Smooth muscle cell of the brain vasculature (primary cell): ENCODE results near the gene MAEA.

Experiments used
- DNase-seq: peaks from one replicate; pipeline ENCODE4 v3.0.0-alpha.2; 2012; ENCODE audit warnings: low read depth, low spot score

MAEA gene

GRCh38 chr4:1300466-1301455, 11.1 kb downstream of the MAEA start:
- DNase-seq: no peak

- DNase-seq: no peak
Measured at GRCh38 chr4:1302159-1302558, 12.5 kb downstream of the MAEA start.

- no peak for DNase-seq
Measured at GRCh38 chr4:1305261-1305711, 15.6 kb downstream of the MAEA start.

GRCh38 chr4:1305781-1306455, 16.2 kb downstream of the MAEA start:
- DNase-seq: no peak

- DNase-seq: no peak
Measured at GRCh38 chr4:1307951-1308735, 18.5 kb downstream of the MAEA start.

GRCh38 chr4:1309261-1310010, 19.7 kb downstream of the MAEA start:
- DNase-seq: peak; percentile 79

GRCh38 chr4:1310031-1310795, 20.5 kb downstream of the MAEA start:
- no peak for DNase-seq

GRCh38 chr4:1310796-1311631, 21.3 kb downstream of the MAEA start:
- DNase-seq: no peak

- no peak for DNase-seq
Measured at GRCh38 chr4:1312821-1313640, 23.3 kb downstream of the MAEA start.

- no peak for DNase-seq
Measured at GRCh38 chr4:1315306-1315705, 25.6 kb downstream of the MAEA start.

- no peak for DNase-seq
Measured at GRCh38 chr4:1315836-1316536, 26.3 kb downstream of the MAEA start.

GRCh38 chr4:1316537-1317168, 27.0 kb downstream of the MAEA start:
- no peak for DNase-seq

- DNase-seq: no peak
Measured at GRCh38 chr4:1317177-1318045, 27.7 kb downstream of the MAEA start.

- no peak for DNase-seq
Measured at GRCh38 chr4:1318046-1318375, 28.3 kb downstream of the MAEA start.

- no peak for DNase-seq
Measured at GRCh38 chr4:1318488-1319213, 29.0 kb downstream of the MAEA start.

- no peak for DNase-seq
Measured at GRCh38 chr4:1321486-1321885, 31.8 kb downstream of the MAEA start.
